ENCODE data around the gene B9D1.
A peak's percentile ranks its signal among the peaks of the same experiment; 100 is the strongest.

Gene B9D1

GRCh38 chr17:19384723-19385391 lies 22.3 kb upstream of the B9D1 start:
- H3K4me3 ChIP-seq: peak overlapping the region; percentile 67
- H3K27ac ChIP-seq: peak overlapping the region; percentile 96 to 99
- DNase-seq (ENCODE audit: low spot score): peak; percentile 97
- no peak for TF ChIP-seq CTCF (IDR thresholded peaks at IDR 0.05)

- H3K4me3 ChIP-seq: peak overlapping the region; percentile 67
- peak overlapping the region; percentile 96 to 99 for H3K27ac ChIP-seq
- TF ChIP-seq CTCF (IDR thresholded peaks at IDR 0.05): no peak
- peak; percentile 75 for DNase-seq (ENCODE audit: low spot score)
Measured at GRCh38 chr17:19383681-19384470, 21.4 kb upstream of the B9D1 start.

GRCh38 chr17:19382531-19383444 lies 20.3 kb upstream of the B9D1 start:
- no peak overlapping the region for H3K4me3 ChIP-seq
- peak; percentile 68 for DNase-seq (ENCODE audit: low spot score)
- peak overlapping the region; percentile 96 to 99 for H3K27ac ChIP-seq
- TF ChIP-seq CTCF (IDR thresholded peaks at IDR 0.05): no peak

GRCh38 chr17:19381741-19382444 lies 19.4 kb upstream of the B9D1 start:
- H3K27ac ChIP-seq: peak overlapping the region; percentile 96 to 99
- H3K4me3 ChIP-seq: no peak overlapping the region
- no peak for TF ChIP-seq CTCF (IDR thresholded peaks at IDR 0.05)
- peak; percentile 72 for DNase-seq (ENCODE audit: low spot score)

- peak overlapping the region; percentile 21 to 99 for H3K27ac ChIP-seq
- peak; percentile 73 for DNase-seq (ENCODE audit: low spot score)
- TF ChIP-seq CTCF (IDR thresholded peaks at IDR 0.05): no peak
- no peak overlapping the region for H3K4me3 ChIP-seq
Measured at GRCh38 chr17:19381361-19381740, 18.8 kb upstream of the B9D1 start.

- TF ChIP-seq CTCF (IDR thresholded peaks at IDR 0.05): no peak
- H3K4me3 ChIP-seq: peak overlapping the region; percentile 84
- DNase-seq (ENCODE audit: low spot score): peak; percentile 67
- H3K27ac ChIP-seq: peak overlapping the region; percentile 21 to 99
Measured at GRCh38 chr17:19380481-19381301, 18.2 kb upstream of the B9D1 start.

Measured in coronary artery (tissue), 2 donors.